Neural progenitor cell (in vitro differentiated cells): ENCODE results near the gene MACIR. TPM values are rescaled to one million over a fixed set of nuclear protein-coding genes. Genes with fewer than 3 reads are reported as not detected.

Experiments used
- DNase-seq: peaks from one replicate; pipeline ENCODE4 v3.0.0-alpha.2; 2016; ENCODE audit warnings: low spot score
- H2AFZ ChIP-seq: fragments of 200-600 bp; sonication (generic); replicated peaks from 2 replicates; pipeline ENCODE4 v1.6.1; 2016; ENCODE audit warnings: antibody characterized with exemption
- H3F3A ChIP-seq: fragments of 200-600 bp; sonication (generic); 2 replicates; pipeline ENCODE4 v1.6.1; 2016; ENCODE audit warnings: antibody characterized with exemption, low read depth
- H3K27ac ChIP-seq: fragments of 200-600 bp; sonication (generic); 2 replicates; pipeline ENCODE4 v1.5.1; 2016; ENCODE audit warnings: mild to moderate bottlenecking
- H3K27me3 ChIP-seq: fragments of 200-600 bp; sonication (generic); 2 replicates; pipeline ENCODE4 v1.6.1; 2016; ENCODE audit warnings: mild to moderate bottlenecking, moderate library complexity
- H3K36me3 ChIP-seq: fragments of 200-600 bp; sonication (generic); 2 replicates; pipeline ENCODE4 v1.5.1; 2016
- H3K4me1 ChIP-seq: fragments of 200-600 bp; sonication (generic); 2 replicates; pipeline ENCODE4 v1.6.1; 2016; ENCODE audit warnings: mixed run types
- H3K4me2 ChIP-seq: fragments of 200-600 bp; sonication (generic); 2 replicates; pipeline ENCODE4 v1.6.1; 2016
- H3K4me3 ChIP-seq: fragments of 200-600 bp; sonication (generic); 2 replicates; pipeline ENCODE4 v1.5.1; 2016
- H3K79me2 ChIP-seq: fragments of 200-600 bp; sonication (generic); 2 replicates; pipeline ENCODE4 v1.6.1; 2016; ENCODE audit warnings: low read depth
- H3K9ac ChIP-seq: fragments of 200-600 bp; sonication (generic); 2 replicates; pipeline ENCODE4 v1.6.1; 2016
- H3K9me3 ChIP-seq: fragments of 200-600 bp; sonication (generic); 2 replicates; pipeline ENCODE4 v1.5.1; 2016; ENCODE audit warnings: low read depth
- H4K20me1 ChIP-seq: fragments of 200-600 bp; sonication (generic); 2 replicates; pipeline ENCODE4 v1.6.1; 2016; ENCODE audit warnings: low read depth
- H3K27ac Mint-ChIP-seq: 3 replicates; pipeline ENCODE4 v1.8.0; 2021; ENCODE audit warnings: mixed read lengths
- H3K27me3 Mint-ChIP-seq: 2 replicates; pipeline ENCODE4 v1.8.0; 2022; ENCODE audit warnings: low read depth, mild to moderate bottlenecking, inconsistent platforms, moderate library complexity, mixed read lengths; ENCODE audit not compliant: insufficient read depth
- H3K36me3 Mint-ChIP-seq: 3 replicates; pipeline ENCODE4 v1.8.0; 2021; ENCODE audit warnings: mixed read lengths
- H3K4me1 Mint-ChIP-seq: 3 replicates; pipeline ENCODE4 v1.8.0; 2021; ENCODE audit warnings: mixed read lengths
- H3K4me3 Mint-ChIP-seq: 3 replicates; pipeline ENCODE4 v1.8.0; 2021; ENCODE audit warnings: mild to moderate bottlenecking, moderate library complexity, mixed read lengths
- H3K9me3 Mint-ChIP-seq: 3 replicates; pipeline ENCODE4 v1.8.0; 2020; ENCODE audit warnings: mixed read lengths
- EZH2 ChIP-seq: fragments of 200-600 bp; sonication (generic); IDR thresholded peaks from 2 replicates; pipeline ENCODE4 v1.6.1; 2017; ENCODE audit warnings: antibody characterized with exemption, mild to moderate bottlenecking, moderate library complexity
- EZH2phosphoT487 ChIP-seq: fragments of 200-600 bp; sonication (generic); IDR thresholded peaks from 2 replicates; pipeline ENCODE4 v1.6.1; 2017; ENCODE audit warnings: antibody characterized with exemption
- total RNA-seq: library from RNA; depleted of rRNA; stranded (reverse); fragments of >200 nt; gene quantifications from 2 replicates; pipeline ENCODE4 v1.2.3, GENCODE V29; 2015; ENCODE audit warnings: low replicate concordance
- TF ChIP-seq, protein P1 (sequence below): fragments of 200-600 bp; sonication (generic); IDR thresholded peaks from 2 replicates; pipeline ENCODE4 v1.5.1; 2017; ENCODE audit warnings: antibody characterized with exemption, mild to moderate bottlenecking

The MACIR gene
- total RNA-seq, 1 donor from 2014 or later, result 26.3 TPM

DNA sequence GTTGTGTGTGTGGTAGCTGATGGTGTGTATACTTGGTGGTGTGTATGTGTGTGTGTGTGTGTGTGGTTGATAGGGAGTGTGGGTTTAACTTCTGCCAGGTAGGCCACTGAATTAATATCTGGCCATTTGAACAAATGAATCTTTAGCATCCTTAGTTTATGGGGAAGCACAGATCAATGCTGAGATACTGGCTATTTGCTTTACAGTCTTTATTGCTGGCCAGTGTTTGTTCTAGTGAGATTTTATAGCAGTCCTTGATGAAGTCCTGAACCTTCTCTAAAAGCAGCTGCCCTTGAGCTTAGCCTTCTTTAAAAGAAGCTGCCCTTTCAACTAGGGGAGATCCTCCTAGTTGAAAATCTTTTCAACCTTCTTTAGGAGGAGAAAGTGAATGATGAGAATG lies 69.3 kb downstream of the MACIR start:
- DNase-seq, result no peak
- Mint-ChIP-seq H3K9me3 (no peaks in the 10 kb centered on the region), H3K4me1 (no peaks in the 10 kb centered on the region), H3K27ac (no peak overlapping the region), H3K36me3 (no peaks in the 10 kb centered on the region), H3K4me3 (no peak overlapping the region), H3K27me3 (no peaks in the 10 kb centered on the region)
- Histone ChIP-seq H4K20me1 (no peaks in the 10 kb centered on the region), H2AFZ (no peak overlapping the region), H3K4me2 (no peak overlapping the region), H3K4me3 (no peak overlapping the region), H3K36me3 (no peaks in the 10 kb centered on the region), H3F3A (no peaks in the 10 kb centered on the region), H3K4me1 (no peaks in the 10 kb centered on the region), H3K9ac (no peak overlapping the region), H3K27me3 (no peaks in the 10 kb centered on the region), H3K79me2 (no peaks in the 10 kb centered on the region), H3K9me3 (no peaks in the 10 kb centered on the region), H3K27ac (no peak overlapping the region)
- no peak for TF ChIP-seq EZH2
- TF ChIP-seq, protein P1, sequence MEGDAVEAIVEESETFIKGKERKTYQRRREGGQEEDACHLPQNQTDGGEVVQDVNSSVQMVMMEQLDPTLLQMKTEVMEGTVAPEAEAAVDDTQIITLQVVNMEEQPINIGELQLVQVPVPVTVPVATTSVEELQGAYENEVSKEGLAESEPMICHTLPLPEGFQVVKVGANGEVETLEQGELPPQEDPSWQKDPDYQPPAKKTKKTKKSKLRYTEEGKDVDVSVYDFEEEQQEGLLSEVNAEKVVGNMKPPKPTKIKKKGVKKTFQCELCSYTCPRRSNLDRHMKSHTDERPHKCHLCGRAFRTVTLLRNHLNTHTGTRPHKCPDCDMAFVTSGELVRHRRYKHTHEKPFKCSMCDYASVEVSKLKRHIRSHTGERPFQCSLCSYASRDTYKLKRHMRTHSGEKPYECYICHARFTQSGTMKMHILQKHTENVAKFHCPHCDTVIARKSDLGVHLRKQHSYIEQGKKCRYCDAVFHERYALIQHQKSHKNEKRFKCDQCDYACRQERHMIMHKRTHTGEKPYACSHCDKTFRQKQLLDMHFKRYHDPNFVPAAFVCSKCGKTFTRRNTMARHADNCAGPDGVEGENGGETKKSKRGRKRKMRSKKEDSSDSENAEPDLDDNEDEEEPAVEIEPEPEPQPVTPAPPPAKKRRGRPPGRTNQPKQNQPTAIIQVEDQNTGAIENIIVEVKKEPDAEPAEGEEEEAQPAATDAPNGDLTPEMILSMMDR, result no peak
- no peak for TF ChIP-seq EZH2phosphoT487

Other genes starting within 250 kb of the MACIR start
- gene GIN1, start 138.6 kb upstream of the MACIR start, total RNA-seq, result 11.2 and 42.0 TPM in 2 replicates
- gene PPIP5K2, start 138.5 kb upstream of the MACIR start, total RNA-seq, result 66.7 and 108 TPM in 2 replicates